H1 (cell line): Measurements from ENCODE around the gene SYK. TPM values are rescaled to one million over a fixed set of nuclear protein-coding genes. Genes with fewer than 3 reads are reported as not detected.

Experiments
- CTCF ChIA-PET: fragments of 300-600 bp; sonication (Branson Sonifier 250); formaldehyde crosslinking; loops from one replicate; lab custom pipeline; 2021; ENCODE audit not compliant: partially characterized antibody; lab: Charles Lee
- POLR2A ChIA-PET: fragments of 300-600 bp; sonication (Branson Sonifier 250); formaldehyde crosslinking; loops from one replicate; lab custom pipeline; 2021; ENCODE audit warnings: inconsistent platforms; ENCODE audit not compliant: partially characterized antibody; lab: Charles Lee
- DNase-seq, 2 experiments: peaks; one replicate each; pipeline versions ENCODE4 v3.0.0 to v3.0.0-alpha.2; 2010 to 2022; ENCODE audit warnings: low spot score in 2 of 2, low read depth in 1 of 2, mixed read lengths in 1 of 2
- FAIRE-seq: peaks from 2 replicates; lab custom pipeline; 2011; peaks lifted over from hg19 to GRCh38; lab: Jason Lieb, UNC
- H2AFZ ChIP-seq: 2 replicates; pipeline ENCODE4 v1.8.1; 2012; ENCODE audit warnings: low read length, inconsistent platforms
- H2AK5ac ChIP-seq: 2 replicates; pipeline ENCODE4 v1.6.1; 2013; ENCODE audit warnings: low read depth, low read length
- H2BK120ac ChIP-seq: replicated peaks from 2 replicates; pipeline ENCODE3; 2013; ENCODE audit warnings: low read depth, low read length, inconsistent platforms
- H2BK12ac ChIP-seq: 2 replicates; pipeline ENCODE4 v1.6.1; 2013; ENCODE audit warnings: low read depth, low read length
- H2BK15ac ChIP-seq: 2 replicates; pipeline ENCODE4 v1.6.1; 2013; ENCODE audit warnings: low read length
- H2BK20ac ChIP-seq: 2 replicates; pipeline ENCODE4 v1.6.1; 2013; ENCODE audit warnings: low read length
- H2BK5ac ChIP-seq: 2 replicates; pipeline ENCODE4 v1.6.1; 2013; ENCODE audit warnings: low read depth, low read length
- H3K14ac ChIP-seq: 2 replicates; pipeline ENCODE4 v1.6.1; 2013; ENCODE audit warnings: inconsistent platforms; ENCODE audit not compliant: insufficient read length
- H3K18ac ChIP-seq: 2 replicates; pipeline ENCODE4 v1.6.1; 2013; ENCODE audit warnings: low read length; ENCODE audit errors: extremely low read depth
- H3K23ac ChIP-seq: 2 replicates; pipeline ENCODE4 v1.6.1; 2013; ENCODE audit warnings: inconsistent platforms; ENCODE audit not compliant: insufficient read length
- H3K23me2 ChIP-seq: 2 replicates; pipeline ENCODE4 v1.6.1; 2013; ENCODE audit warnings: low read depth, low read length
- H3K27ac ChIP-seq: 2 replicates; pipeline ENCODE4 v1.6.1; 2011; ENCODE audit warnings: low read depth, low read length, inconsistent platforms
- H3K27me3 ChIP-seq, 4 experiments: replicated peaks in 1 of 4; 1 replicate in 1 of 4; 2 replicates in 3 of 4; pipeline versions ENCODE4 v1.6.1 to v1.8.1; 2011 to 2013; ENCODE audit warnings: low read length in 3 of 4, mild to moderate bottlenecking in 3 of 4, inconsistent platforms in 2 of 4, mixed read lengths in 2 of 4, moderate library complexity in 1 of 4; ENCODE audit not compliant: control insufficient read depth in 3 of 4, insufficient read depth in 3 of 4; ENCODE audit errors: extremely low read depth in 1 of 4
- H3K36me3 ChIP-seq, 4 experiments: 2 replicates each; pipeline versions ENCODE4 v1.6.1 to v1.8.1; 2011 to 2013; ENCODE audit warnings: mild to moderate bottlenecking in 4 of 4, low read length in 3 of 4, moderate library complexity in 2 of 4, control low read depth in 1 of 4, inconsistent platforms in 1 of 4; ENCODE audit not compliant: insufficient read depth in 4 of 4, control insufficient read depth in 2 of 4
- H3K4ac ChIP-seq: replicated peaks from 2 replicates; pipeline ENCODE3; 2013; ENCODE audit warnings: low read length, low read depth, mixed read lengths, inconsistent platforms; ENCODE audit not compliant: insufficient read length
- H3K4me1 ChIP-seq, 4 experiments: replicated peaks in 1 of 4; 1 replicate in 1 of 4; 2 replicates in 3 of 4; pipeline versions ENCODE4 v1.6.1 to v1.8.1; 2011 to 2013; ENCODE audit warnings: low read length in 3 of 4, inconsistent platforms in 2 of 4, mixed read lengths in 1 of 4; ENCODE audit not compliant: insufficient read depth in 4 of 4, control insufficient read depth in 3 of 4
- H3K4me2 ChIP-seq, 2 experiments: 2 replicates each; pipeline versions ENCODE4 v1.6.1 to v1.8.1; 2011 to 2013; ENCODE audit warnings: low read depth in 2 of 2, low read length in 2 of 2, control low read depth in 1 of 2, inconsistent platforms in 1 of 2, mild to moderate bottlenecking in 1 of 2; ENCODE audit not compliant: insufficient read depth in 1 of 2
- H3K4me3 ChIP-seq, 4 experiments: fragments of 200-600, 300-600 bp in 1 of 4; sonication (generic), shearing (Covaris generic), sonication (Bioruptor Twin) in 1 of 4; 2 replicates each; pipeline versions ENCODE4 v1.5.1 to v1.8.1; 2011 to 2016; ENCODE audit warnings: low read length in 4 of 4, low read depth in 3 of 4, control low read depth in 2 of 4, inconsistent platforms in 2 of 4, mild to moderate bottlenecking in 2 of 4, mixed read lengths in 1 of 4, moderate library complexity in 1 of 4; ENCODE audit not compliant: insufficient read depth in 2 of 4; ENCODE audit errors: extremely low read depth in 1 of 4
- H3K56ac ChIP-seq: replicated peaks from 2 replicates; pipeline ENCODE3; 2013; ENCODE audit warnings: low read depth, mild to moderate bottlenecking, mixed read lengths, low read length, inconsistent platforms; ENCODE audit not compliant: insufficient read length
- H3K79me1 ChIP-seq: 2 replicates; pipeline ENCODE4 v1.6.1; 2013; ENCODE audit warnings: low read depth, low read length, control low read depth
- H3K79me2 ChIP-seq, 2 experiments: 2 replicates each; pipeline versions ENCODE4 v1.6.1 to v1.8.1; 2012 to 2013; ENCODE audit warnings: low read length in 2 of 2, mild to moderate bottlenecking in 2 of 2, inconsistent platforms in 1 of 2; ENCODE audit not compliant: insufficient read depth in 2 of 2, control insufficient read depth in 1 of 2
- H3K9ac ChIP-seq, 4 experiments: replicated peaks in 1 of 4; 1 replicate in 1 of 4; 2 replicates in 3 of 4; pipeline versions ENCODE4 v1.6.1 to v1.8.1; 2011 to 2013; ENCODE audit warnings: low read depth in 3 of 4, low read length in 3 of 4, control low read depth in 2 of 4, mild to moderate bottlenecking in 2 of 4, moderate library complexity in 2 of 4, inconsistent platforms in 1 of 4; ENCODE audit errors: extremely low read depth in 1 of 4
- H3K9me3 ChIP-seq, 2 experiments: 2 replicates each; pipeline versions ENCODE4 v1.6.1 to v1.8.1; 2012 to 2013; ENCODE audit warnings: mild to moderate bottlenecking in 2 of 2, moderate library complexity in 2 of 2, control low read depth in 1 of 2, inconsistent platforms in 1 of 2, low read depth in 1 of 2, low read length in 1 of 2, mixed read lengths in 1 of 2; ENCODE audit not compliant: insufficient read depth in 2 of 2
- H4K20me1 ChIP-seq, 2 experiments: replicated peaks in 1 of 2; 2 replicates each; pipeline versions ENCODE3 to v1.8.1; 2011 to 2013; ENCODE audit warnings: inconsistent platforms in 2 of 2, low read length in 2 of 2, mild to moderate bottlenecking in 1 of 2; ENCODE audit not compliant: insufficient read depth in 2 of 2, control insufficient read depth in 1 of 2
- H4K5ac ChIP-seq: 2 replicates; pipeline ENCODE4 v1.6.1; 2013; ENCODE audit warnings: low read length, low read depth, mixed read lengths, inconsistent platforms; ENCODE audit not compliant: insufficient read length
- H4K8ac ChIP-seq: 2 replicates; pipeline ENCODE4 v1.8.0; 2013; ENCODE audit warnings: mild to moderate bottlenecking, moderate library complexity, low read length, inconsistent platforms; ENCODE audit not compliant: insufficient read depth; ENCODE audit errors: extremely low read depth
- H4K91ac ChIP-seq: replicated peaks from 2 replicates; pipeline ENCODE3; 2013; ENCODE audit warnings: low read length, mixed read lengths, inconsistent platforms; ENCODE audit not compliant: insufficient read length
- HDAC6 ChIP-seq: IDR thresholded peaks from one replicate; pipeline ENCODE4 v1.7.1; 2012; ENCODE audit warnings: low read depth, mild to moderate bottlenecking, inconsistent platforms, low read length, moderate library complexity
- JUN ChIP-seq: IDR thresholded peaks from 2 replicates; pipeline ENCODE4 v1.6.1; 2011; ENCODE audit warnings: low read depth, mild to moderate bottlenecking, improper control_type of control experiment, low read length
- NRF1 ChIP-seq: IDR thresholded peaks from 2 replicates; pipeline ENCODE4 v1.6.1; 2011; ENCODE audit warnings: mild to moderate bottlenecking, low read depth, low read length, improper control_type of control experiment
- POU5F1 ChIP-seq: IDR thresholded peaks from 2 replicates; pipeline ENCODE4 v1.6.1; 2011; ENCODE audit warnings: low read depth, mild to moderate bottlenecking, low read length, moderate library complexity
- WGBS, 2 experiments: shearing (Covaris generic) in 1 of 2; methylation state at CpG; one replicate each; pipeline versions ENCODE4 v1.1.6 to v1.1.7; 2013 to 2015; ENCODE audit warnings: low lambda C conversion rate in 2 of 2, mixed read lengths in 2 of 2, inconsistent platforms in 1 of 2, low coverage in 1 of 2, missing lambda C conversion rate in 1 of 2; ENCODE audit not compliant: insufficient replicate concordance in 2 of 2, insufficient coverage in 1 of 2, insufficient read length in 1 of 2; ENCODE audit errors: extremely low coverage in 1 of 2, missing lambda C conversion rate in 1 of 2; 5-methylcytosine and 5-hydroxymethylcytosine counted together
- polyA plus RNA-seq, 7 experiments: library from polyadenylated mRNA; depleted of rRNA in 3 of 7; stranded (reverse) in 5 of 7; unstranded in 2 of 7; fragments of >200 nt in 5 of 7; fragments of 200-250 nt in 2 of 7; gene quantifications; 1 replicate in 5 of 7; 2 replicates in 1 of 7; 4 replicates in 1 of 7; pipeline versions ENCODE4 v1.2.1 to v1.2.3, GENCODE V29; 2011 to 2013; ENCODE audit warnings: missing spikeins in 2 of 7, mixed read lengths in 2 of 7
- total RNA-seq: library from RNA; stranded (reverse); fragmentation: NEBNext Ultra II Directional; extraction: Animal tissue kit (Norgen Biotek cat#: 25700); gene quantifications from 2 replicates; pipeline ENCODE4 v1.2.1, GENCODE V29; 2021

Gene SYK
- total and polyA plus RNA-seq, 2 of the 8 experiments (the other 6 are each of a cell fraction or from before 2014, with no cell fraction given): 1.5 to 4.4 TPM

DNA sequence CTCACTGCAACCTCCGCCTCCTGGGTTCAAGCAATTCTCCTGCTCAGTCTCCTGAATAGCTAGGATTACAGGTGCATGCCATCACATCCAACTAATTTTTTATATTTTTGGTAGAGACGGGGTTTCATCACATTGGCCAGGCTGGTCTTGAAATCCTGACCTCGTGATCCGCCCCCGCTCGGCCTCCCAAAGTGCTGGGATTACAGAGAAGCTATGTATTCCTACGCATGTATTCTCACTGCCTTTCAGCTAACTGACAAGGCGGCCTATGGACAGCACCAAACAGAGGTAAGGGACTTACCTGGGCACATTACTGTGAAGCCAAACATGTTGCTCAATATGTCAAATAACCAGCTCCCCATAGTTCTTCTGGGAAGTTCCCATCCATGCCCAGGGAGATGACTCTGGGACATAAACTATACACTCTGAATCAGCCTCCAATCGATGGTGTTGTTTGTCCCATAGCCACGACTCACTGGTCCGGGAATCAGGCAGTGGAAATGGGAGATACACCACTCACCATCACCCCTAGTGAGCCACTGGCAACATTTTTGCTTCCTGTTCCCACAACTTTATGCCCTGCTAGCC lies 114.6 kb downstream of the SYK start:
- Histone ChIP-seq H3K4ac (no peak overlapping the region), H3K9ac (no peak overlapping the region), H2AK5ac (no peak overlapping the region), H3K18ac (no peak overlapping the region), H3K4me2 (no peak overlapping the region), H2BK20ac (no peak overlapping the region), H3K14ac (no peak overlapping the region), H3K36me3 (no peaks in the 10 kb centered on the region), H3K27ac (no peak overlapping the region), H2BK120ac (no peak overlapping the region), H3K23ac (no peak overlapping the region), H3K4me1 (no peaks in the 10 kb centered on the region), H2AFZ (no peak overlapping the region), H3K9me3 (no peaks in the 10 kb centered on the region), H4K91ac (no peak overlapping the region), H4K8ac (no peak overlapping the region), H2BK12ac (no peak overlapping the region), H2BK5ac (no peak overlapping the region), H3K23me2 (no peaks in the 10 kb centered on the region), H4K20me1 (no peaks in the 10 kb centered on the region), H4K5ac (no peak overlapping the region), H3K27me3 (no peaks in the 10 kb centered on the region), H3K79me1 (no peaks in the 10 kb centered on the region), H3K79me2 (no peaks in the 10 kb centered on the region), H3K56ac (no peak overlapping the region), H3K4me3 (no peak overlapping the region), H2BK15ac (no peak overlapping the region)
- no peak for FAIRE-seq
- 94% methylated on average over 11 of the region's 11 CpGs; no CpG with 5 or more reads in 1 of the 2 experiments for WGBS, 2 experiments
- ChIA-PET CTCF (interaction anchor here (0.6 to 5.7 kb wide), 60 partner anchors 10 to 1044 kb away, joined by 3 to 68 read pairs (median 5); no protein-coding TSS in a partner anchor), POLR2A (interaction anchor here (1.4 kb wide), 1 partner anchor 805 kb away, joined by 3 read pairs; no protein-coding TSS in a partner anchor)
- no peak for DNase-seq
- TF ChIP-seq POU5F1 (no peak), JUN (no peak), NRF1 (no peak), HDAC6 (no peak)
